Measurements from ENCODE around the gene MTOR. TPM values are rescaled to one million over a fixed set of nuclear protein-coding genes. Genes with fewer than 3 reads are reported as not detected.
"Not testable (repeated sequence)": the region's sequence is repeated elsewhere in the genome, so short reads cannot be mapped to it uniquely, and the experiment has no call there.

MTOR gene
- total RNA-seq, 1 experiment from 2014 or later, result 36.4 TPM

DNA sequence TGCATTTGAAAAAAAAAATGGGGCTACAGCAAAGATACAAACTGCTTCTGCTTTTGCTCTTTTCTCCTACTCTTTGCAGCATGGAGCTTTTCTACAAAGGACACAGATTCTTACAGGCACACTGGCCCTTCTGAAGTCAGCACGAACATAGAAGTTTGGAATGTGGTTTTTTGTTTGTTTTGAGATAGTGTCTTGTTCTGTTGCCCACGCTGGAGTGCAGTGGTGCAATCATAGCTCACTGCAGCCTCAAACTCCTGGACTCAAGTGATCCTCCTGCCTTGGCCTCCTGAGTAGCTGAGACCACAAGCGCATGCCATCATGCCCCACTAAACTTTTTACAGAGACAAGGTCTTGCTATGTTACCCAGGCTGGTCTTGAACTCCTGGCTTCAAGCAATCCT lies 82.6 kb downstream of the MTOR start:
- not testable (repeated sequence) for H4K20me1 ChIP-seq (ENCODE audit: insufficient read depth, low read depth, low read length); H3K4me3 ChIP-seq (ENCODE audit: low read length); H3K27ac ChIP-seq (ENCODE audit: low read length); H3K4me2 ChIP-seq (ENCODE audit: low read depth, low read length, poor library complexity, severe bottlenecking); H3K9ac ChIP-seq (ENCODE audit: low read length); H3K36me3 ChIP-seq (ENCODE audit: insufficient read depth, low read length); H3K79me2 ChIP-seq (ENCODE audit: low read length); H3K4me1 ChIP-seq (ENCODE audit: low read length); H2AFZ ChIP-seq (ENCODE audit: low read length); H3K9me3 ChIP-seq (ENCODE audit: low read length); H3K27me3 ChIP-seq (ENCODE audit: low read length); H3K9me2 ChIP-seq (replicated peaks; ENCODE audit: insufficient read depth, low read length); DNase-seq

DNA sequence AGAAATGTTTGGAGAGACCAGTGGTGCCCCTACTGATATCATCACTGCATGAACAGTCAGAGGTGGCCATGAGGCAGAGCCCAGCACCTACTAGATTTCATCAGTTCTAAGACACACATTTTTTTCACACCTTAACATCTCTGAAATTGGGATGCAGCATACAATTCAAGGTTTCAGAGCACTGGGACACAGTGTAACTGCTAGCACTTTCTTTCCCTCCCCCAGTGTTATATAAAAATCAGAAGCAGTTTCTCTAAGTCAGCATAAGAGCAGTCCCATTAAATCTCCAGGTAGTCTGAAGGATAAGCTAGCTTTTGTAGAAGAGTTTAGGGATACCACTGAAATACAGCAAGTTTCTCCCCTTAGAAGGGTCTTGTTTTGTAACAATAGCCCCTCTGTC lies 83.2 kb downstream of the MTOR start:
- peaks cover 6% of the 10 kb centered on the region; the same call in 1 of the 2 replicates for H3K36me3 ChIP-seq (ENCODE audit: insufficient read depth, low read length)
- no peaks in the 10 kb centered on the region for H4K20me1 ChIP-seq (ENCODE audit: insufficient read depth, low read depth, low read length)
- H3K9me3 ChIP-seq (ENCODE audit: low read length), result no peaks in the 10 kb centered on the region
- H3K9me2 ChIP-seq (replicated peaks; ENCODE audit: insufficient read depth, low read length), result no peaks in the 10 kb centered on the region
- no peak overlapping the region for H3K4me3 ChIP-seq (ENCODE audit: low read length)
- DNase-seq, result no peak
- H2AFZ ChIP-seq (ENCODE audit: low read length), result no peak overlapping the region
- H3K9ac ChIP-seq (ENCODE audit: low read length), result no peak overlapping the region
- no peak overlapping the region for H3K4me2 ChIP-seq (ENCODE audit: low read depth, low read length, poor library complexity, severe bottlenecking)
- H3K4me1 ChIP-seq (ENCODE audit: low read length), result no peaks in the 10 kb centered on the region
- 0 out of 2 replicates have a peak, but pooled peaks cover 5% of the 10 kb centered on the region for H3K79me2 ChIP-seq (ENCODE audit: low read length)
- no peak overlapping the region for H3K27ac ChIP-seq (ENCODE audit: low read length)
- H3K27me3 ChIP-seq (ENCODE audit: low read length), result no peaks in the 10 kb centered on the region

DNA sequence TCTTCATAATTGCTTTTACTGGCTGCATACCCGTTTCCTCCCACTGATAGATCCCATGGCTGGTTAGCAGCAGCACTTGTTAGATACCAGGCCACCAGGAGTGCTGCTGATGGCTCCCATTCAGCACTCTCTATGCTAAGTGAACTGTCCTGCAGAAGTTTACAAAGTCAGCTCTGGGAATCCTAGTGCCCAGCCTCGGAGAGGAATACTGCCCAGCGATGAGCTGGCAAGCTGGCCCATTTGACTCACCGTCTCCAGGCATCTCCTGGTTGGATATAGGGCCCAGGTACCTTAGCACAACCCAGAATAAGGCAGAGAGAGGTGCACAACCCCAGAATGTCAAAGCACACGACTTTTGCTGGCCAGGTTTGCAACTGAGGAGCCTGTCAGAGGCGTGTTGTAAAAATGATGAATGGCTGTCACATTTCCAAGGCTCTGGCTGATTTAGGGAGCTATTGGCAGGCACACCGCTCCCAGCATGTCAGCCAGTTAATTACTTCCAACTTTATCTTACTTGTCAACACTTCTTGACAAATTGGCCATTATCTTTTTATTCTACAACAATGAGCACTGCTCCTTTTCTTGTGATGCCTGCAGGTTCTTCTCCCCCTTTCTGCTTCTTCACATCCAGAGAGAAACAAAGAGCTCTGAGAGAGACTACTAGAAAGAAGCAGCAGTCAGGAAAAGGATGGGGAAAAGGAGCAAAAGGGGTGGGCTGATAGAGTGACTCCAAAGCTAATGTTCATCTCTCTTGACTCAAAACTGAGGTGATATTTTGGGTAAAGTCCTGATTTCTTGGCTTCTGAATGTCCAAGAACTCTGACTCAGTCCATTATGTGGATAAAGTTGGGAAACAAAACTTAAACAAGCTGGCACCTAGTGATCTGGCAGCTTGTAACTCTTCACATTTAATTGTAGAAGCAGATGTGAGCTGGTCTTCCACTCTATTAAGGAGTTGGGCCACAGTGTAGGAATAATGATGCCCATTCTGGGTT lies 84.0 kb downstream of the MTOR start:
- H3K4me1 ChIP-seq (ENCODE audit: low read length), result no peaks in the 10 kb centered on the region
- no peaks in the 10 kb centered on the region for H3K27me3 ChIP-seq (ENCODE audit: low read length)
- no peak for DNase-seq
- H3K79me2 ChIP-seq (ENCODE audit: low read length), result 0 out of 2 replicates have a peak, but pooled peaks cover 5% of the 10 kb centered on the region
- H3K27ac ChIP-seq (ENCODE audit: low read length), result no peak overlapping the region
- H3K9me2 ChIP-seq (replicated peaks; ENCODE audit: insufficient read depth, low read length), result no peaks in the 10 kb centered on the region
- H2AFZ ChIP-seq (ENCODE audit: low read length), result no peak overlapping the region
- H3K4me3 ChIP-seq (ENCODE audit: low read length), result no peak overlapping the region
- H3K9ac ChIP-seq (ENCODE audit: low read length), result no peak overlapping the region
- H3K4me2 ChIP-seq (ENCODE audit: low read depth, low read length, poor library complexity, severe bottlenecking), result no peak overlapping the region
- peaks cover 3% of the 10 kb centered on the region; the same call in 1 of the 2 replicates for H3K36me3 ChIP-seq (ENCODE audit: insufficient read depth, low read length)
- no peaks in the 10 kb centered on the region for H4K20me1 ChIP-seq (ENCODE audit: insufficient read depth, low read depth, low read length)
- H3K9me3 ChIP-seq (ENCODE audit: low read length), result no peaks in the 10 kb centered on the region

DNA sequence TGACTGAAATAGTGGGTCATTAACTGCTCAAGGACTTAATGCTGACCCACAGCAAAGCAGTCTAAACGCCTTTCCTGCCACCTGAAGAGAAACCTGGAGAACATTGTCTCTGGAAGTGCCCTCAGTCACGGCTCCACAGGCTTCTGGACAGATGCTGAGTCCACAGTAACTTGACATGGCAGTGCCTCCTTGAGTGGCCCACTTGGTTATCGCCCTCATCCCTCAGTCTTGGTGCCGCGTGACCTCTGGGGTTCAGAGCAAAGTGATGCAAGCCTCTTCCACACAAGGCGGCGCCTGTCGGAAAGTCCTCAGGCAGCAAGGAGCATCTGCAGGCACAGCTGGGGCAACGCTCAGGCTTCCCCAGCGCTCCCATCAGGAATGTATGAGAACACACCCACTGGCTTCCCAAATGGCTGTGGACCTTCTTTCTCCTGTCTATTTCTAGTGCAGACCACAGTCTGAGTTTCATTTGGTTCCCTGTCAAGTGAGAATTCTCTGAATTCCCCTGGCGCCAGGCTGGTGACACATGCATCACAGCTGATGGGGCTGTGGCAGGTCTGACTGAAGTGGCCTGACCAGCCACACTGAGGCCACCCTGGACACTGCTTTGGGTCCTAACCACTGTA lies 86.2 kb downstream of the MTOR start:
- Histone ChIP-seq H4K20me1 (ENCODE audit: insufficient read depth, low read depth, low read length) (no peaks in the 10 kb centered on the region), H3K9ac (ENCODE audit: low read length) (no peak overlapping the region), H3K4me1 (ENCODE audit: low read length) (no peaks in the 10 kb centered on the region), H3K9me3 (ENCODE audit: low read length) (no peaks in the 10 kb centered on the region), H3K27ac (ENCODE audit: low read length) (no peak overlapping the region), H3K9me2 (replicated peaks; ENCODE audit: insufficient read depth, low read length) (no peaks in the 10 kb centered on the region), H3K36me3 (ENCODE audit: insufficient read depth, low read length) (no peaks in the 10 kb centered on the region), H3K27me3 (ENCODE audit: low read length) (no peaks in the 10 kb centered on the region), H3K4me3 (ENCODE audit: low read length) (no peak overlapping the region), H2AFZ (ENCODE audit: low read length) (no peak overlapping the region), H3K4me2 (ENCODE audit: low read depth, low read length, poor library complexity, severe bottlenecking) (no peak overlapping the region), H3K79me2 (ENCODE audit: low read length) (no peaks in the 10 kb centered on the region)
- DNase-seq, result no peak

DNA sequence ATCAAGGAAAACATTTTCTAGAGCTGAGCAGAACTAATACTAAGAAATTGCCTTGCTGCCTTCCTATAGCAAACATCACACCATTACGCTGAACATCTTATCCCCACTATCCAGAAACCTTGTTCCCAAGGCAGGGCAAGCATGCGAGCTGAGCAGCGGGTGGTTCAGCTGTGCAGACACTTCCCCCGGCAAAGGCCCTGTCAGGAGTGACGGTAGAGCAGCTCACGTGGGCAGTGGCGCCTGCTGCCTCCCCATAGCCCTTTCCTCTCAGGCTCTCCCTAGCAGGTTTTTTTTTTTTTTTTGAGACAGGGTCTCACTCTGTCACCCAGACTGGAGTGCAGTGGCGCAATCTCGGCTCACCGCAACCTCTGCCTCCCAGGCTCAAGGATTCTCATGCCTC lies 86.9 kb downstream of the MTOR start:
- Histone ChIP-seq H2AFZ (ENCODE audit: low read length) (no peak overlapping the region), H3K9me2 (replicated peaks; ENCODE audit: insufficient read depth, low read length) (no peaks in the 10 kb centered on the region), H3K79me2 (ENCODE audit: low read length) (no peaks in the 10 kb centered on the region), H3K4me3 (ENCODE audit: low read length) (no peak overlapping the region), H3K9ac (ENCODE audit: low read length) (no peak overlapping the region), H3K27ac (ENCODE audit: low read length) (no peak overlapping the region), H3K4me2 (ENCODE audit: low read depth, low read length, poor library complexity, severe bottlenecking) (no peak overlapping the region), H3K9me3 (ENCODE audit: low read length) (no peaks in the 10 kb centered on the region), H3K36me3 (ENCODE audit: insufficient read depth, low read length) (no peaks in the 10 kb centered on the region), H3K27me3 (ENCODE audit: low read length) (no peaks in the 10 kb centered on the region), H3K4me1 (ENCODE audit: low read length) (no peaks in the 10 kb centered on the region), H4K20me1 (ENCODE audit: insufficient read depth, low read depth, low read length) (no peaks in the 10 kb centered on the region)
- no peak for DNase-seq

DNA sequence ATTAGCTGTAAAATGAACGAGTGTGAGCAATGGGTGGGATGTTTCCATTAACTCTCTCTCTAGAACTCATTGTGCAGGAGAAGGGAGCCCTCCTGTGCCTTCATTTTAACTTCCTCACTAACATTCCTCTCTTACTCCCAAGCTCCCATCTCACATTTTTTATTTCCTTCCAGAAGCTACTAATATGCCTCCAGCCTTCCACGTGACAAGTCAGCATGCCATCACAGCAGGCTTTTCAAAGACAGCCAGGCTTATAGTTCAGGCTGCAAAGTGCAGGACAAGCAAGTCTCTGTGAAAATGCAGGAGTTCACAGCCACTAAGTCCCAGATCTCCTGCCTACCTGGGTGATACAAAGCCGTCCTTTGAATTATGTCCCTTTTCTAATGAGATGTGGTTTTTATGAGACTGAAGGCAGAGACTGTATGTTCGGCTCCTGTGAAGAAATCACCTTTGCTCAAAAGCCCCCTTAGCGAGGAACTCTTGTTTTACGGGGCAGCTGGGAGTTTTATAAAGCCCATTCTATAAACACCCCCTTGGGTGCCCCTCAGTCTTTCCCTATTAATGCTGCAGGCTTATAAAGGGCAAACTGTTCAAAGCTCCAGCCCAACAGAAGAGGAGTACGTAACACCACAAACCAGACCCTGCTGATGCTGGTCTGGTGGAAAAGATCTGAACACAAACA lies 87.9 kb downstream of the MTOR start:
- H2AFZ ChIP-seq (ENCODE audit: low read length), result no peak overlapping the region
- no peaks in the 10 kb centered on the region for H3K27me3 ChIP-seq (ENCODE audit: low read length)
- no peaks in the 10 kb centered on the region for H3K9me2 ChIP-seq (replicated peaks; ENCODE audit: insufficient read depth, low read length)
- H3K36me3 ChIP-seq (ENCODE audit: insufficient read depth, low read length), result no peaks in the 10 kb centered on the region
- no peaks in the 10 kb centered on the region for H3K4me1 ChIP-seq (ENCODE audit: low read length)
- no peak for DNase-seq
- H3K4me3 ChIP-seq (ENCODE audit: low read length), result no peak overlapping the region
- no peak overlapping the region for H3K27ac ChIP-seq (ENCODE audit: low read length)
- no peak overlapping the region for H3K9ac ChIP-seq (ENCODE audit: low read length)
- H3K9me3 ChIP-seq (ENCODE audit: low read length), result no peaks in the 10 kb centered on the region
- no peaks in the 10 kb centered on the region for H4K20me1 ChIP-seq (ENCODE audit: insufficient read depth, low read depth, low read length)
- no peaks in the 10 kb centered on the region for H3K79me2 ChIP-seq (ENCODE audit: low read length)
- no peak overlapping the region for H3K4me2 ChIP-seq (ENCODE audit: low read depth, low read length, poor library complexity, severe bottlenecking)

DNA sequence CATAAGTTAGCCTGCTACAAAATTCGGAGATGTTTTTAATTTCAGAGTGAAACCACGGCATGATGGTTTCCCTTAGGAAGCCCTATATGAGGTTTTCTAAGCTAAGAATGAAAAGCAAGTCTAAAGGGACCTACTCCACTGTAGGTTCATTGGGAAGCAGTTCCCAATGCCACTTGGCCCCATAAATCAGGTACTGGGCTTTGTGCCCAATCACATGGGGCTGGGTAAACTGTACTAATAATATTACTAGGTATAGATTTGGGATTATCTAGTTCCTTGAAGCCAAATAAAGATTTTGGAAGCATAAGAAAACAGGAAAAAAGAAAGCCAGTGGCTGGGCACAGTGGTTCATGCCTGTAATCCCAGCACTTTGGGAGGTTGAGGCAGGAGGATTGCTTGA lies 92.2 kb downstream of the MTOR start:
- no peak for DNase-seq
- Histone ChIP-seq H2AFZ (ENCODE audit: low read length) (no peak overlapping the region), H3K4me1 (ENCODE audit: low read length) (no peaks in the 10 kb centered on the region), H3K27me3 (ENCODE audit: low read length) (no peaks in the 10 kb centered on the region), H3K79me2 (ENCODE audit: low read length) (no peaks in the 10 kb centered on the region), H3K9me2 (replicated peaks; ENCODE audit: insufficient read depth, low read length) (no peaks in the 10 kb centered on the region), H3K36me3 (ENCODE audit: insufficient read depth, low read length) (peaks cover 4% of the 10 kb centered on the region; the same call in 1 of the 2 replicates), H3K27ac (ENCODE audit: low read length) (no peak overlapping the region), H3K9me3 (ENCODE audit: low read length) (no peaks in the 10 kb centered on the region), H4K20me1 (ENCODE audit: insufficient read depth, low read depth, low read length) (no peaks in the 10 kb centered on the region), H3K4me3 (ENCODE audit: low read length) (no peak overlapping the region), H3K4me2 (ENCODE audit: low read depth, low read length, poor library complexity, severe bottlenecking) (no peak overlapping the region), H3K9ac (ENCODE audit: low read length) (no peak overlapping the region)

DNA sequence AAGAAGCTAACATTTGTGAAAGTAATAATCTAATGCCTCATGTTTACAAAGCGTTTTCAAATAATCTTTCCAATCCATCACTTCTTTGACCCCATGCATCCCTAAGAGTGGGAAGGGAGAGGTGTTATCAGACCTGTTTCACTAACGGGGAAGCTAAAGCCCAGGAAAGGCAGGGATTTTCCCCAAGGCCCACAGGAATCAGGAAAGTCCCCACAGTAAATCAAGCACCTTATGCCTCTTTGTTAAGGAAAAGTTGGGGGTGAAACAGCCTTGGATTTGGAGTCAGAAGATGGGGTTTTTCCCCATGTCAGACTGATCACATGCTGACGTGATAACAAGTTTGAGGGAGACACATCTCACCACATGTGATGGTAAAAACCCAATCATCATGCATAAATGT lies 93.1 kb downstream of the MTOR start:
- no peak overlapping the region for H2AFZ ChIP-seq (ENCODE audit: low read length)
- no peak overlapping the region for H3K4me3 ChIP-seq (ENCODE audit: low read length)
- no peaks in the 10 kb centered on the region for H4K20me1 ChIP-seq (ENCODE audit: insufficient read depth, low read depth, low read length)
- peaks cover 4% of the 10 kb centered on the region; the same call in 1 of the 2 replicates for H3K36me3 ChIP-seq (ENCODE audit: insufficient read depth, low read length)
- no peak for DNase-seq
- H3K27ac ChIP-seq (ENCODE audit: low read length), result no peak overlapping the region
- H3K27me3 ChIP-seq (ENCODE audit: low read length), result no peaks in the 10 kb centered on the region
- H3K79me2 ChIP-seq (ENCODE audit: low read length), result no peaks in the 10 kb centered on the region
- no peaks in the 10 kb centered on the region for H3K9me2 ChIP-seq (replicated peaks; ENCODE audit: insufficient read depth, low read length)
- H3K4me2 ChIP-seq (ENCODE audit: low read depth, low read length, poor library complexity, severe bottlenecking), result no peak overlapping the region
- no peaks in the 10 kb centered on the region for H3K9me3 ChIP-seq (ENCODE audit: low read length)
- H3K9ac ChIP-seq (ENCODE audit: low read length), result no peak overlapping the region
- H3K4me1 ChIP-seq (ENCODE audit: low read length), result no peaks in the 10 kb centered on the region

Measured in Karpas-422 (cell line).